CD4-positive, alpha-beta T cell treated with Interferon alpha-2 for 1 hour (primary cell): ENCODE results near the gene LRRC37A3.
A peak's percentile ranks its signal among the peaks of the same experiment; 100 is the strongest.
"Not testable (repeated sequence)": the region's sequence is repeated elsewhere in the genome, so short reads cannot be mapped to it uniquely, and the experiment has no call there.

Source experiments
- DNase-seq, 2 donors: peaks; one replicate each; pipeline ENCODE4 v3.0.0-alpha.2; 2020 to 2022

LRRC37A3 gene

DNA sequence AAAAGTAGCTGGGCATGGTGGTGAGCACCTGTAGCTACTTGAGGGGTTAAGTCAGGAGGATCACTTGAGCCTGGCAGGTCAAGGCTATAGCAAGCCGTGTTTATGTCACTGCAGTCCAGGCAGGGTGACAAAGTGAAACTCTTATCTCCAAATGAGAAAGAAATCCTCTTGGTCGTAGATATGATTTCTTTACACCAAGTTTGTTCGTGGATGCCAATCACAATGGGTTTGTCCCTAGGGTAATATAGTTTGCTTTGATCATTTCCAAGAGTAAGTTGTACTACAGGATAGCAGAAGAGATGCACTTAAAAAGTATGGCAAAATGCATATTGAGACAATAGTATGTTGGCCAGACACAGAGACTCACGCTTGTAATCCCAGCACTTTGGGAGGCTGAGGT lies 6.0 kb upstream of the LRRC37A3 start:
- DNase-seq, result not testable (repeated sequence)

DNA sequence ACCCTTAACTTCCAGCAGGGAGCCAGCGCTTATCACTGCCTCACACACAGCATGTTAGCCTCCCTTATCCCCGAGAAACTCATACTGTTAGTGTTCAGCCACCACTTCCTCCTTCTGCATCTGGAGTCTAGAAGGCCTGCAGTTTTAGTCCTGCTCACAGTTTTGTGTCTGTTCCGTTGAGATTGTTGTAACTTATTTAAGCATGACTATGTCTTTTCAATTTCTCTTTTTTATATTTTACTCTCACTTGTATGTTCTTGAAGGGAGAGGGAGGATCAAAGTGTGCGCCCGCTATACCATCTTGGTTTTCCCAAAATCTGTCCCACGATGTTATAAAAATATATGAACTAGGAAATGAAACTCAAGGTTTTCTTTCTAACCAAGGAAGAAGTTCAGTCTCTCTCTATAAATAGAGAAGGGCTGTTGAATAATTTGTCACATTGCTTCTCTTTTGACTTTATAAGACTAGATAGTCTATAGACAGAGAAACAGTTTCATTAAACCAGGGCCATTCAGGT lies 3.8 kb upstream of the LRRC37A3 start:
- DNase-seq, result peak in 1 of 2 donors; percentile 17

DNA sequence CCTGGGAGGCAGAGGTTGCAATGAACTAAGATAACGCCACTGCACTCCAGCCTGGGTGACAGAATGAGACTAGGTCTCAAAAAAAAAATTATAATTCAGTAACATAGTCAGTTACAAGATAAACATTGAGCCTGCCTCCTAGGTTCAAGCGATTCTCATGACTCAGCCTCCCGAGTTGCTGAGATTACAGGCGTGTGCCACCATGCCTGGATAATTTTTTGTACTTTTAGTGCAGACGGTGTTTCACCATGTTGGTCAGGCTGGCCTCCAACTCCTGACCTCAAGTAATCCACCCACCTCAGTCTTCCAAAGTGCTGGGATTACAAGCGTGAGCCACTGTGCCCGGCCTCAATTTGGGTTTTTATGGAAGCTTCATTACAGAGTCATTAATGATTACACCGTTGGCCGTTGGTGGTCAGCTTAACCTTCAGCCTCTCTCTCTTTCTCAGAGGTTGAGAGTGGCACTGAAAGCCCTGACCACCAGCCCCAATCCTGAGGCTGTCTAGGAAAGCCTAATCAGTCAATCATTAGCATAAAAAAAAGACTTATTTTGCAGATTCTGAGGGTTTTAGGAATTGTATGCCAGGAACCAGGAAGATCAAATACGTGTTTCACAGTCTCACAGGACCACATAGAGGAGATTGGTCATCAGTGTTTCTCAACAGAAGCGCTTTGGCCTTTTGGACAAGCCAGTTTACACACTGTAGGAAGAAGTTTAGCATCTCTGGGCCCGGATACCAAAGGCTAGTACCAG lies 1.3 kb upstream of the LRRC37A3 start:
- DNase-seq, result no peak

DNA sequence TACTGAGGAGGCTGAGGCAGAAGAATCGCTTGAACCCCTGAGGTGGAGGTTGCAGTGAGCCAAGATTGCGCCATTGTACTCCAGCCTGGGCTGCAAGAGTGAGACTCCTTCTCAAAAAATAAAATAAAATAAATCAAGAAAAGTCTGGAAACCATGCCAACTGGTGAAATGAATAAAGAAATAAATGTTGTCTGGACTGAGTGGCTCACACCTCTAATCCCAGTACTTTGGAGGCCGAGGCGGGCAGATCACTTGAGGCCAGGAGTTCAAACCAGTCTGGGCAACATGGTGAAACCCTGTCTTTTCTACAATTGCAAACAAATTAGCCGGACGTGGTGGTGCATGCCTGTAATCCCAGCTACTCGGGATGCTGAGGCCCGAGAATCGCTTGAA lies 744 bp upstream of the LRRC37A3 start:
- DNase-seq, result no peak

DNA sequence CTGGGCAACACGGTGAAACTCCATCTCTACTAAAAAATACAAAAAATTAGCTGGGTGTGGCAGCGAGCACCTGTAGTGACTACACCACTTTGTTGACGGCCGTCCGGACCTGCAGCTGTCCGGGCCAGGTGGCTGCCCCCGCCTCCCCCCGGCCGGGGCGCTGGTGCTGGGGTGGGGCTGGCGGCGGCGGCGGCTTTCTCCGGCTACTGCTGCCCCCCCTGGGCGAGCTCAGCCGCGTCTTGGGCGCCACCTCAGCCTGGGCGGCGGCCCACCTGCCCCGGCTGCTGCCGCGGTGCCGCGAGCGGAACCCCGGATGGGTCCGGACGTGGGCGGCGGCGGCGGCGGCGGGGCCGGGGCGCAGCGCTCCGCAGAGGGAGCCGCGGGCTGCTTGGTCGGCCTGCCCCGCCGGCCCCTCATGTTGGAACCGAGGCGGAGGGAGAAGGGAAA lies 413 bp downstream of the LRRC37A3 start:
- DNase-seq, result peak in 1 of 2 donors; percentile 57

DNA sequence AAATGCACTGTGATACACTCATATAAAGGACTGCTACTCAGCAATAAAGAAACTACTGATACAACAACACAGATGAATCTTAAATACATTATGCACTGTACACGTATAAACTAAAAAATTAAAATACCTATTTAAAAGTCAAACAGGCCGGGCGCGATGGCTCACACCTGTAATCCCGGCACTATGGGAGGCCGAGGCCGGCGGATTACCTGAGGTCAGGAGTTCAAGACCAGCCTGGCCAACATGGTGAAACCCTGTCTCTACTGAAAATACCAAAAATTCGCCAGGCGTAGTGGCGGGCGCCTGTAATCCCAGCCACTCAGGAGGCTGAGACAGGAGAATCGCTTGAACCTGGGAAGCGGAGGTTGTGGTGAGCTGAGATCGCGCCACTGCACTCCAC lies 1.7 kb downstream of the LRRC37A3 start:
- DNase-seq, result not testable (repeated sequence)

DNA sequence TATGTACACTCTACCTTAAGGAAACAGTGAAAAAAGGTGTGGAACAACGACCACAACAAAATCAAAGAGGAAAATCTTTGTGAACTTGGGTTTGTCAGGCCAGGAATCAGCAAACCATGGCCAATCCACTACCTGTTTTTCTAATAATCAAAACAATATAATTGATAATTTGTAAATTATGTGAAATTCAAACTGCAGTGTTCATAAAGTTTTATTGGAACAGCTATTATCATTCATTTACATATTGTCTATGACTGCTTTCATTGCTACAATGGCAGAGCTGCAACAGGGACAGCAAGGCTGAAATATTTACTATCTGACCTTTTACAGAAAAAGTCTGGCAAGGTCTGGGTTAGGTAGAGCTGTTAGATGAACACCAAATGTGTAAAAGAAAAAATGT lies 4.0 kb downstream of the LRRC37A3 start:
- not testable (repeated sequence) for DNase-seq

DNA sequence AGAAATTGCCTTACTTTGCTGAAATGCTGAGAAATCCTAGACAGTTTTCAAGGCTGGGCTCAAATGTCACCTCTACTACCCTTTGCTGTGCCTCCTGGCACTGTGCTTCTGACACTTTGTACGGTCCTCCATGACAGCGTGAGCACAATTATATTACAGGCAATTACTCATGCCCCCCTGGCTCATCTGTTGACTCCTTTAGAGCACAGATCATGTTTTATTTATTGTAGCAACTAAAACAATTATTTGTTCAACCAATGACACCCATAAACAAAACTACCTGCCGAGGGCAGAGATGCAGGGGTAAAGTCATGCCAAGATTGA lies 9.1 kb downstream of the LRRC37A3 start:
- not testable (repeated sequence) for DNase-seq

DNA sequence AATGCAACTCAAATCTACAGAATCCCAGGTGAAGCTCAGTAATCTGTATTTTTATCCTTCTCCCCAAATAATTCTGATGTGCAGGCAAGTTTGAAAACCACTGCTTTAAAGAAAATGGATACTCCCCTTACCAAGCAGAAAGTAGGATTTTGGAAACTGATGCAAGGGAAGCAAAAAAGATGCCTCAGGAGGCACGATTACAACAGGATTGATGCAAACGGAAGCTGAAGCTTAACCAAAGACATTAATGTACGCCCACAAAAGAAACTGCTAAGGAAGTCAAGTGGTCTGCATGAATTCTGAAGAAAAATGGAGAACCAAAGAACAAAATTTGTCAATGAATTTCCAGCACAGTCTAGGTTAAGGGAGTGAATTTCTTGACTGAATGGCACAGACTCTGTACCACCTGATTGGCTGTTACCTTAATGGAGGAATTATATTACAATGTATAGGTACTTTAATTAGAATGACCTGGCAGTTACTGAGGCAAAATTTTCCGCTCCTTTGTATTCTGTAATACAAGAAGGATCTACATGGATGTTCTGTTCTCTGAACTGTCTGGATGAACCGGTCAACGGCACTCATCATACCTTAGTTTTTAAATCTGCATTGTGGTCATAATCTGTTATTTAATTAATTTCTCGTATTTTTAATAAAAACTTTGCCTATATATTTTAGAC lies 9.6 kb downstream of the LRRC37A3 start:
- not testable (repeated sequence) for DNase-seq

DNA sequence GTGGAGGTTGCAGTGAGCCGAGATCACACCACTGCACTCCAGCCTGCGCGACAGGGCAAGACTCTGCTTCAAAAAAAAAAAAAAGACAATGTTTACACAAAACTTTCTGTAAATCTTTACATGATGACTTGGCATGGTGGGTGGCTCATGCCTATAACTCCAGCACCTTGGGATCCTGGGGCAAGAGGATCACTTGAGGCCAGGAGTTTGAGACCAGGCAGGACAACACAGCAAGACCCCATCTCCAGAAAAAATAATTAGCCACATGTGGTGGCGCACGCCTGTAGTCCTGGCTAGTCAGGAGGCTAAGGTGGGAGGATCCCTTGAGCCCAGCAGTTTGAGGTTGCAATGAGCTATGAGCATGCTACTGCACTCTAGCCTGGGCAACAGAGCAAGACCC lies 15.2 kb downstream of the LRRC37A3 start:
- DNase-seq, result not testable (repeated sequence)

DNA sequence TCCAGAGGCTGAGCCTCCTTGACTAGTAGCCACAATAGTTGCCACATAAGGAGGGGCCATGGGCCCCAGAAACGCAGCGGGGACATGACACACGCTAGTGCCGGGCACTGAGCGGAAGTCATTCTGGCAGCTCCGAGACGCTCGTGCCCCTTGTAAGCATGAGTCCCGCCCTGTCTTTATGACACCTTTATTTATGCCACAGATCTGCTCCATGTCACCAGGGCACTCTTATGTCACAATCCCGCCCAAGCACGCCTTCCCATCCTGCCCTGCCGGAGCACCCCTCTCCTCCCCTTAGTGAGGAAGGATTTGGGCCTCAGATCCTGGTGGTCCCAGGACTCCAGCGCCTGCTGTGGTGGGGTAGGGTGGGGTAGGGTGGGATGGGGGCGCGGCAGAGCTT lies 22.1 kb downstream of the LRRC37A3 start:
- DNase-seq, result not testable (repeated sequence)

DNA sequence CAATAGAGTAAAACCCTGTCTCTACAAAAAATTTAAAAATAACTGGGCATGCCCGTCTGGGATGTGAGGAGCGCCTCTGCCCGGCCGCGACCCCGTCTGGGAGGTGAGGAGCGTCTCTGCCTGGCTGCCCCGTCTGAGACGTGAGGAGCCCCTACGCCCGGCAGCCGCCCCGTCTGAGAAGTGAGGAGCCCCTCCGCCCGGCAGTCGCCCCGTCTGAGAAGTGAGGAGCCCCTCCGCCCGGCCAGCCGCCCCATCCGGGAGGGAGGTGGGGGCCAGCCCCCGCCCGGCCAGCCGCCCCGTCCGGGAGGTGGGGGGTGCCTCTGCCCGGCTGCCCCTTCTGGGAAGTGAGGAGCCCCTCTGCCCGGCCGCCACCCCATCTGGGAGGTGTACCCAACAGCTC lies 45.1 kb downstream of the LRRC37A3 start:
- DNase-seq, result not testable (repeated sequence)

DNA sequence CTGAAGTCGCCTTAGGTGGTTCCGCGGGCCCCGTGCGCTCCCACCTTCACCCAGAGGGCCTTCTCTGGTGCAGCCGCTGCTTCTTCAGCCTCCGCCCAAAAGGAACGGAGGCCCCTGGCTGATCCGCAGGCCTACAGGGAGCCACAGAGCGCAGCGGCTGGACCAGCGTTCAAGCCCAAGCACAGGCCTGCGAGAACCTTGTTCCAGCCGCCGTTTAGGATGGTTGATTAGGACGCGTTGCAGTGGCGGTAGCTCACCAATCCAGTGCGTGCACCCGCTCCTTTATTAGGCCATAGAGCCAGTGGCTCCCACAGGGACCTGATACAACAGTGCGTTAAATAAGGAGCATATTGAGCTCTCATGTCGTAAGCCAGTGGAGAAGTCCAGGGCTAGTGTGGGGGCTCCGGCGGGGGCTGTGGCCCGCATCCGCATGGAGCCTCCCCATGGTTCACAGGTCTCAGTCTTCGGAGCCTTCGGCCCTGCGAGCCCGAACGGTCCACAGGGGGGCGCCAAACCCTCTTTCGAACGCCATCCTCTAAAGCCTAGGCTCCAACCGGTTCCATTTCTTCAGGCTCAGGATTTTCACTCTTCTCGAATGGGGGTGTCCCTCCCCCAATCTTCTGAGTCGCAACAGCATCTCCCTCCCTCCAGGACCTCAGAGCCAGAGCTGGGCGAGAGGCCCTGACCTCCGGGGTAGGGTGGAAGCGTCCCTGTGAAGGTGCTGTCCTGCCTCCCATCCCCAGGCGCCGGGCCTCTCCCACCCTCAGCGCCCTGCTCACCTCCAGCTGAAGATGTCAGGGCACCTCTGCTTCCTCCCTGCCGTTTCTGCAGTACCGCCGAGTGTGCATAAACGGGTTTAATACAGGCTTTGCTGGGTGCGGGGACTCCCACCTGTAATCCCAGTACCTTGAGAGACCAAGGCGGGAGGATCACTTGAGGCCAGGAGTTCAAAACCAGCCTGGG lies 71.5 kb downstream of the LRRC37A3 start:
- peak; percentile 63 to 75 for DNase-seq

DNA sequence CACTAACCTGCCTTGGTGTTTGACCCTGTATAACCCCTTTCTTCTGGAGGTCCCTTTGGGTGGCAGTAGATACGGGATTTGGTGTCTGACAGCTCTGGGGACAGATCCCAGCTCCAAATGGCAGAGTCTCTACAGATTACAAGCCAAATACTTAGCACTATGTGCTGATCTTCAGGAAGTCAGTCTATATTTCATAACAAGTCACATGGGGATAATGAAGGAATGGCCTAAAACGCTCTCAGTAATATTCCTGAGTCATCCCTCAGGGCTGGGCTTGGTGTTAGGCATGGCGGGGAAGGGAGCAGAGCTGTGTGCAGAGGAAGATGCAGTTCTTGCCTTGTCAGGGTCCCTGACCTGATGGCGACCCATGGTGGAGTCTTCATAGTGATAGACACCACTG lies 72.4 kb downstream of the LRRC37A3 start:
- peak in 1 of 2 donors; percentile 8 for DNase-seq

DNA sequence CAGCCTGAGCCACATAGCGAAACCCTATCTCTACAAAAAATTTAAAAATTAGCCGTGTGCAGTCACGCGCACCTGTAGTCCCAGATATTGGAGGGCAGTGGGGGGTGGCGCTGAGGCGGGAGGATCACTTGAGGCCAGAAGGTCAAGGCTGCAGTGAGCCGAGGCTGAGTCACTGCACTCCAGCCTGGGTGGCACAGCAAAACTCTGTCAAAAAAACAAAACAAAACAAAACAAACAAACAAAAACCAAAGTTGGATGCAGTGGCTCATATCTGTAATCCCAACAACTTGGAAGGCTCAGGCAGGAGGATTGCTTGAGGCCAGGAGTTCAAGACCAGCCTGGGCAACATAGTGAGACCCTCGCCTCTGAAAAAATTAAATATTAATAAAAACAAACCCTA lies 75.4 kb downstream of the LRRC37A3 start:
- not testable (repeated sequence) for DNase-seq

DNA sequence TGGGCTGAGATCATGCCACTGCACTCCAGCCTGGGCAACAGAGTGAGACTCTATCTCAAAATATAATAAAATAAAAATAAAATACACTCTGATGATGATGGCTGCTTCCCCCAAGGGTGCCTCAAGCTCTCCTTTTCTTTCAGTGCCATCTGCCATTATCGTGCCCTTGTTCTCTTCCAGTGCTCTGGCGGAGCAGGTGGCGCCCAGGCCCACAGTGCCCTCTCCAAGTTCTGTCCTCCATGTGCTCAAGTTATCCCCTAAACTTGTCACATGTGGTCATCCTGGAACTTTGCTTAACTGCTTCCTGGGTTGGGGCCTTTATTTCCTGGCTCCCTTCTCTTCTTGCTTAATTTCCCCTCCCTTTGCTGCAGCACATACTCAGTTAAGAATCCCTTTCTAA lies 76.4 kb downstream of the LRRC37A3 start:
- DNase-seq, result not testable (repeated sequence)

DNA sequence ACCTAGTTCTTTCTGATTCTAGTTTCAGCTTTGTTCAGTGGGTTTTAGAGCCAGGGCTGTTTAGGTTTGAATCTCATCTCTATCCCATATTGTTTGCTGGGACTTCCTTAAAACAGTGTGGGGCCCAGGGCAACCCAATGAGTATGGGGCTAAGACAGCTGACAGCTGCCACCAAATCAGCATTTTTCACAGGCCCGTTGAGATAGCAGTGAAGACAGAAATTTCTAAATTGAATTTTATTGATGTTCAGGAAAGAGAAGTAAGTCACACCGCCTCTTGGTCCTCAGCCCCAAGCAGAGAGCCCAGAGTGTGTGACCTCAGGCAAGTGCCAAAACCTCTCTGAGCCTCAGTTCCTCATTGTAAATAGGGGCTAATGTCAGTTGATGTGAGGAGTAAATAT lies 78.3 kb downstream of the LRRC37A3 start:
- DNase-seq, result peak in 1 of 2 donors; percentile 6

DNA sequence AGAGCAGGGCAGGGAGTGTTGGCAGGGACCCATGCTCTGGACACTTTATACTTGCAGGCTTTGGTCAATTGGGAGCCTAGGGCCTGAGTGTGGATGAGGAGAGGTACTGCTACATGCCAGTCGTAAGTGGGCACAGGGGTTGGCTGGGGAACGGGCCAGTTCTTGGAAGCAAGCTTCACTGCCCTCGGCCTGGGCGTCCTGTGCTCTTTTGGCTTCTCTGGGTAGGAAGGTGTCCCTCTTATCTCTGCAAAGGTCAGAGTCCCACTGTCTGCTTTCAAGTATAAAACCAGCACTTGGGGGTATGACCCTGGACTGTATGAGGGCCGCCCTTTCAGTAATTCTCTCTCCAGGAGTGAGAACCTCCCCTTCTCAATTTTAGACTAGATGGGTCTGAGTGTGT lies 80.8 kb downstream of the LRRC37A3 start:
- not testable (repeated sequence) for DNase-seq

DNA sequence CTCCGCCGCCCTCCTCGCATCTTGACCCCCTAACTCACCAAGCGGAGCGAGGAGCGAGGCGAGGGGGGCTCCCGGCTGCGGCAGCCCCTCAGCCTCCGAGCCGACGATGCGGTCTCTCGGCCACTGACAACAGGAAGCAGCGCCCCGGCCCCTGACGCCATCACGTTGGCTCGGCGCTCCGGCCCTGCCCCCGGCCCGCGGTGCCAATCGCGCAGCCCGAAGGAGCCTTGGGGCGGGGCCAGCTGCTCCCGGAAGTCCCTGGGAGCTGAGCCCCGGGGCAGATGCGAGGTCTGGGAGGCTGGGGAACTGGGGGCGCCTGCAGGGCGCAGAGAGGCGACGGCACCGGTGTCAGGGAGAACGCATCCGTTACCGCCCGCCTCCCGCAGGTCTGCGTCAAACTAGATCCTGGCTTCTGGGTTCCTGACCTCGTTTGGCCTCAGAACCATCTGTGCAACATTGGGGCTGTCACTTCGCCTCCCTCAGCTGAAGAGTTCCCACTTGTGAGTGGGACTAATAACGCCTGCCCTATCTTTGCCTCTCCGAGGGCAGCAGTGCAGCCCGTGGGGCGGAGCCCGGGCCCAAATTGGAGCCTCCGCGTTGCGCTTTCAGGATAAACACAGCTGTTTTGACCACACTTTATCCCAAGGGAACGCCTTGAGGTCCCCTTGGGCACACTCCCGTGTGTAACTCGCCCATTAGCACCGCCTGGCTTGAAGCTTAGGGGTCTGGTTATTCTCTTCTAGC lies 82.1 kb downstream of the LRRC37A3 start:
- peak; percentile 85 to 88 for DNase-seq

DNA sequence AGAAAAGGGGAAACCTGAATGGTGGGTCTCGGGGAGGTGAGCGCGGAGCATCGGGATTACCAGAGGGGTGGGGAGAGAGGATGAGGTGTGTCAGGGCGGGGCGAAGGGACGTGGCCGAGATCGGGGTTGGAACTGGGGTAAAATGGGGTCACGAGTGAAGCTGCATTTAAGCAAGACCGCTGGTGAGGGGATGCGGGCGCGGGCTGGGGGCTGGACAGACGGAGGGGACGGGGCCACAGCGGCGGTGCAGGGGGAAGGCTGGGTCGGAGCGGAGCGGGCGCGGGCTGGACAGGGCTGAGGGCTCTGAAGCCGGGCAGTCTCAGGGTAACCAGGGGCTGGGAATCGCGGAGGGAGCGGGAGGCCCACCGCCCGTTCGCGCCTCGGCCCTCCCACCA lies 82.7 kb downstream of the LRRC37A3 start:
- DNase-seq, result peak in 1 of 2 donors; percentile 41

DNA sequence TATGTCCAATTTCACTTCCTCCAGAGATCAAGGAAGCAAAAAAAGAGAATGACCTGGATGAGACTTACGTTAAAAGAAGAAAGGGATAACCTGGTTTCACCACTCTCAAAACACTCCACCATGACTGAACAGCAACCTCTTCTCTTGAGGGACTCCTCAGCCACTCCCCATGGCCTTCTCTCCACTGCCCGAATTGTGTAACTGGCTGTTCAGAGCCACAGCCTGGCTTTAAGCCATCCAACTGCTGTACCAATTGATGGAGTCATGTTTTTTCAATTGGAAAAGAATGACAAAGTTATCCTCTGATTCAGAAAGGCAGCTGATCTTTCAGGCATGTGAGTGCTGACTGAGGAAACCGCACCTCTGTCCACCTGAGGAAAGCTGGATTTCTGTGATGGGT lies 85.2 kb downstream of the LRRC37A3 start:
- DNase-seq, result not testable (repeated sequence)

DNA sequence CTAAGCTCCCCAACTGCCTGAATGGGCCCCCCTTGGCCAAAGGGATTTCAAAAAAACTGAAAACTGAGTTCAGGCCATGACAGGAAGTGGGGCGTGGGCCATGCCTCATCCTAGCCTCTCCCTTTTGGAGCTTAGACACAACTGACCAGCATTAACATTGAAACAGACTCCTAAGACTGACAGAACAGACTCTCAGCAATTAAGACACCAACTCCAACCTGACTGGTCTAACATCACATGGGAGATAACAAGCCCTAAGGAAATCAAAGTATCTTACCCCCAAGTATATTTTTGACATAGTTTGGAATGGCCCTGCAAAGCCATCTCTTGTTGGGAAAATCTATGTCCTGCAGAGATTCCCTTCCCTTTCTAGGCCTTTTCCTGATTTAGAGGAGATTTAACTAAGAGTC lies 88.6 kb downstream of the LRRC37A3 start:
- not testable (repeated sequence) for DNase-seq
